OCI-LY7 (cell line): ENCODE data around the gene CHD1.

Experiments
- CTCF ChIP-seq: fragments of 200-600 bp; sonication (generic); conservative IDR thresholded peaks from 2 replicates; pipeline ENCODE4 v1.5.1; 2014; ENCODE audit warnings: mild to moderate bottlenecking, antibody characterized with exemption, low read length, moderate library complexity, mixed read lengths
- EZH2phosphoT487 ChIP-seq: fragments of 200-600 bp; sonication (generic); IDR thresholded peaks from 2 replicates; pipeline ENCODE4 v1.6.1; 2018; ENCODE audit warnings: low read depth, borderline replicate concordance, mild to moderate bottlenecking, mixed run types, antibody characterized with exemption, low read length, moderate library complexity, mixed read lengths

DNA sequence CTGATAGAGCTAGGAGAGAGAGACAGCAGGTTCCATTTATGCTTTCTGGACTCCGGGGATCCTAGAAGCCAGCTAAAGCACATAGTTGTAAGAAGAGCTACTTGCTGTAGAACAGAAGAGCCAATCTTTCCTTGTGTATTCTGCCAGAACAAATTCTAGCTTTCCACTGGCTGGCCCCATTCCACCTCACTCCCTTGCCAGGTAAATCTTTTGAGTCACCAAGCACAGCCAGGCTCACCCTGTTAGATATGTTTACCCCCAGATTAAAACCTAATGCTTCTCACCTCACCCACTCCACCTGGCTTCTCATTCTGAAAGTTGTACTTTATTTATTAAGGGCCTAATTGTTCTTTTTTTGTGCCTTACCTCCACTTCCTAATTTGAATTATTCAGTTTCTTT, 48.9 kb upstream of the CHD1 start:
- TF ChIP-seq CTCF (no peak), EZH2phosphoT487 (no peak)
